Measurements from ENCODE around the gene CRYBB2.

GRCh38 chr22:25208328-25208727 is 11.1 kb upstream of the CRYBB2 start:
- TF ChIP-seq CTCF (IDR thresholded peaks at IDR 0.05; ENCODE audit: insufficient read depth, low read length) (no peak), POLR2AphosphoS5 (IDR thresholded peaks at IDR 0.05; ENCODE audit: low read depth) (no peak), REST (IDR thresholded peaks at IDR 0.05; ENCODE audit: insufficient replicate concordance, low read depth) (no peak)
